ENCODE results near the gene THSD8. TPM values are rescaled to one million over a fixed set of nuclear protein-coding genes. Genes with fewer than 3 reads are reported as not detected.

Gene THSD8
- total RNA-seq, 6 experiments from 2014 or later = 14.1 to 30.3 (median 25.6) TPM

- Mint-ChIP-seq H3K27ac (no peak overlapping the region), H3K4me1 (ENCODE audit: low read depth) (peaks cover 28% of the 10 kb centered on the region), H3K9me3 (no peaks in the 10 kb centered on the region), H3K27me3 (ENCODE audit: insufficient read depth) (peaks cover 14% of the 10 kb centered on the region), H3K36me3 (ENCODE audit: low read depth) (no peaks in the 10 kb centered on the region), H3K4me3 (peak overlapping the region; percentile 90; the same call in 1 of the 2 replicates)
- DNase-seq = no peak
- TF ChIP-seq CTCF (IDR thresholded peaks at IDR 0.05) = no peak
Measured at GRCh38 chr19:12799742-12800465, 2.0 kb upstream of the THSD8 start.

- Mint-ChIP-seq H3K27me3 (ENCODE audit: insufficient read depth) (peaks cover 10% of the 10 kb centered on the region), H3K9me3 (no peaks in the 10 kb centered on the region), H3K4me1 (ENCODE audit: low read depth) (peaks cover 28% of the 10 kb centered on the region), H3K27ac (no peak overlapping the region), H3K36me3 (ENCODE audit: low read depth) (no peaks in the 10 kb centered on the region), H3K4me3 (peak overlapping the region; percentile 90)
- no peak for TF ChIP-seq CTCF (IDR thresholded peaks at IDR 0.05)
- DNase-seq = no peak
Measured at GRCh38 chr19:12800466-12800770, 1.5 kb upstream of the THSD8 start.

- peaks cover 26% of the 10 kb centered on the region for H3K4me1 Mint-ChIP-seq (ENCODE audit: low read depth)
- H3K9me3 Mint-ChIP-seq = no peaks in the 10 kb centered on the region
- H3K27me3 Mint-ChIP-seq (ENCODE audit: insufficient read depth) = peaks cover 5% of the 10 kb centered on the region; the same call in 1 of the 2 replicates
- peak overlapping the region; percentile 90 for H3K4me3 Mint-ChIP-seq
- no peak for TF ChIP-seq CTCF (IDR thresholded peaks at IDR 0.05)
- no peak for DNase-seq
- peak overlapping the region; percentile 38; the same call in 1 of the 2 replicates for H3K27ac Mint-ChIP-seq
- no peaks in the 10 kb centered on the region for H3K36me3 Mint-ChIP-seq (ENCODE audit: low read depth)
Measured at GRCh38 chr19:12800923-12801465, 875 bp upstream of the THSD8 start.

- Mint-ChIP-seq H3K27me3 (ENCODE audit: insufficient read depth) (no peaks in the 10 kb centered on the region; the same call in 1 of the 2 replicates), H3K9me3 (no peaks in the 10 kb centered on the region), H3K36me3 (ENCODE audit: low read depth) (no peaks in the 10 kb centered on the region), H3K4me1 (ENCODE audit: low read depth) (peaks cover 28% of the 10 kb centered on the region), H3K27ac (no peak overlapping the region), H3K4me3 (peak overlapping the region; percentile 90)
- 0 out of 2 replicates have a peak, but pooled peaks have one; percentile 9 for TF ChIP-seq CTCF (IDR thresholded peaks at IDR 0.05)
- DNase-seq = no peak
Measured at GRCh38 chr19:12802267-12803106, 618 bp downstream of the THSD8 start.

- H3K27me3 Mint-ChIP-seq (ENCODE audit: insufficient read depth) = no peaks in the 10 kb centered on the region
Measured at GRCh38 chr19:12804051-12804450, 2.2 kb downstream of the THSD8 start.

More at GRCh38 chr19:12804051-12804450, 2.2 kb downstream of the THSD8 start:
- H3K9me3 Mint-ChIP-seq = no peaks in the 10 kb centered on the region
- DNase-seq = no peak
- no peak overlapping the region for H3K4me3 Mint-ChIP-seq
- TF ChIP-seq CTCF (IDR thresholded peaks at IDR 0.05) = no peak
- no peak overlapping the region for H3K27ac Mint-ChIP-seq
- H3K4me1 Mint-ChIP-seq (ENCODE audit: low read depth) = peaks cover 28% of the 10 kb centered on the region
- H3K36me3 Mint-ChIP-seq (ENCODE audit: low read depth) = peaks cover 5% of the 10 kb centered on the region; the same call in 1 of the 2 replicates

All from HFFc6 (cell line).